Measurements from ENCODE around the gene SNORC. TPM values are rescaled to one million over a fixed set of nuclear protein-coding genes. Genes with fewer than 3 reads are reported as not detected.

SNORC gene
- polyA plus RNA-seq, 1 donor from 2014 or later, result 0.68 TPM

- Histone ChIP-seq H4K20me1 (ENCODE audit: insufficient read depth) (no peaks in the 10 kb centered on the region), H3K9me3 (ENCODE audit: low read length) (no peaks in the 10 kb centered on the region), H3F3A (ENCODE audit: insufficient read depth, low read length, poor library complexity, severe bottlenecking) (no peaks in the 10 kb centered on the region), H2AFZ (ENCODE audit: low read depth, low read length) (no peak overlapping the region), H3K79me2 (replicated peaks; ENCODE audit: insufficient read depth, low read length) (no peaks in the 10 kb centered on the region), H3K4me2 (ENCODE audit: low read length) (no peak overlapping the region), H3K27me3 (ENCODE audit: insufficient read depth, low read depth, low read length) (no peaks in the 10 kb centered on the region), H3K9me2 (ENCODE audit: insufficient read depth, low read length) (no peaks in the 10 kb centered on the region), H3K36me3 (ENCODE audit: insufficient read depth, low read length) (peaks cover 5% of the 10 kb centered on the region), H3K4me3 (ENCODE audit: low read length) (no peak overlapping the region), H3K9ac (ENCODE audit: low read length) (no peak overlapping the region), H3K27ac (ENCODE audit: low read length) (no peak overlapping the region)
- no peak for TF ChIP-seq CTCF (IDR thresholded peaks at IDR 0.05; ENCODE audit: poor library complexity, severe bottlenecking)
- TF ChIP-seq SMC3 (conservative IDR thresholded peaks at IDR 0.05; ENCODE audit: poor library complexity), result no peak
- TF ChIP-seq EP300 (conservative IDR thresholded peaks at IDR 0.05; ENCODE audit: poor library complexity, severe bottlenecking), result no peak
- no peak for TF ChIP-seq EZH2 (IDR thresholded peaks at IDR 0.05; ENCODE audit: borderline replicate concordance, insufficient read depth, low read length, poor library complexity, severe bottlenecking)
- no peak for TF ChIP-seq POLR2AphosphoS5 (IDR thresholded peaks at IDR 0.05)
- TF ChIP-seq MXI1 (conservative IDR thresholded peaks at IDR 0.05; ENCODE audit: poor library complexity, severe bottlenecking), result no peak
- TF ChIP-seq RAD21 (conservative IDR thresholded peaks at IDR 0.05), result no peak
- TF ChIP-seq REST (IDR thresholded peaks at IDR 0.05; ENCODE audit: borderline replicate concordance), result no peak
- no peak for TF ChIP-seq TAF1 (IDR thresholded peaks at IDR 0.05; ENCODE audit: low read depth)
These were observed 33.1 kb upstream of the SNORC start for GRCh38 chr2:232836934-232837333.

GRCh38 chr2:232838406-232838874 lies 31.6 kb upstream of the SNORC start:
- no peak overlapping the region for H3K27ac ChIP-seq (ENCODE audit: low read length)
- H3K4me3 ChIP-seq (ENCODE audit: low read length), result no peak overlapping the region
- H4K20me1 ChIP-seq (ENCODE audit: insufficient read depth), result no peaks in the 10 kb centered on the region
- no peak overlapping the region for H3K9ac ChIP-seq (ENCODE audit: low read length)
- no peaks in the 10 kb centered on the region for H3K9me3 ChIP-seq (ENCODE audit: low read length)
- H3F3A ChIP-seq (ENCODE audit: insufficient read depth, low read length, poor library complexity, severe bottlenecking), result no peaks in the 10 kb centered on the region
- TF ChIP-seq SMC3 (conservative IDR thresholded peaks at IDR 0.05; ENCODE audit: poor library complexity), result no peak
- no peak for TF ChIP-seq REST (IDR thresholded peaks at IDR 0.05; ENCODE audit: borderline replicate concordance)
- no peak for TF ChIP-seq MXI1 (conservative IDR thresholded peaks at IDR 0.05; ENCODE audit: poor library complexity, severe bottlenecking)
- no peak for TF ChIP-seq EZH2 (IDR thresholded peaks at IDR 0.05; ENCODE audit: borderline replicate concordance, insufficient read depth, low read length, poor library complexity, severe bottlenecking)
- TF ChIP-seq POLR2AphosphoS5 (IDR thresholded peaks at IDR 0.05), result no peak
- no peak for TF ChIP-seq RAD21 (conservative IDR thresholded peaks at IDR 0.05)
- TF ChIP-seq CTCF (IDR thresholded peaks at IDR 0.05; ENCODE audit: poor library complexity, severe bottlenecking), result no peak
- TF ChIP-seq TAF1 (IDR thresholded peaks at IDR 0.05; ENCODE audit: low read depth), result no peak
- TF ChIP-seq EP300 (conservative IDR thresholded peaks at IDR 0.05; ENCODE audit: poor library complexity, severe bottlenecking), result no peak
- H3K9me2 ChIP-seq (ENCODE audit: insufficient read depth, low read length), result no peaks in the 10 kb centered on the region
- H3K36me3 ChIP-seq (ENCODE audit: insufficient read depth, low read length), result peaks cover 5% of the 10 kb centered on the region
- H2AFZ ChIP-seq (ENCODE audit: low read depth, low read length), result no peak overlapping the region
- no peaks in the 10 kb centered on the region for H3K79me2 ChIP-seq (replicated peaks; ENCODE audit: insufficient read depth, low read length)
- H3K27me3 ChIP-seq (ENCODE audit: insufficient read depth, low read depth, low read length), result no peaks in the 10 kb centered on the region
- no peak overlapping the region for H3K4me2 ChIP-seq (ENCODE audit: low read length)

Measured in neural cell (in vitro differentiated cells).